CD14-positive monocyte (primary cell): ENCODE measurements around the gene DOCK6. TPM values are rescaled to one million over a fixed set of nuclear protein-coding genes. Genes with fewer than 3 reads are reported as not detected.
"Not testable (repeated sequence)": the region's sequence is repeated elsewhere in the genome, so short reads cannot be mapped to it uniquely, and the experiment has no call there.

Experiments used
- DNase-seq, 3 donors: peaks; one replicate each; pipeline ENCODE4 v3.0.0-alpha.2; 2011 to 2022
- H2AFZ ChIP-seq: 2 replicates; pipeline ENCODE4 v1.6.0; 2012; ENCODE audit warnings: mild to moderate bottlenecking, low read depth, low read length, inconsistent platforms; ENCODE audit not compliant: insufficient read depth, poor library complexity, severe bottlenecking
- H3K27ac ChIP-seq, 2 donors: 1 replicate in 1 of 2; 2 replicates in 1 of 2; pipeline ENCODE4 v1.5.1; 2012 to 2013; ENCODE audit warnings: low read length in 2 of 2, control low read depth in 1 of 2, inconsistent platforms in 1 of 2, low read depth in 1 of 2, mild to moderate bottlenecking in 1 of 2
- H3K27me3 ChIP-seq, 2 donors: one replicate each; pipeline versions ENCODE4 v1.6.0 to v1.6.1; 2011 to 2013; ENCODE audit warnings: low read length in 2 of 2; ENCODE audit not compliant: control insufficient read depth in 2 of 2, insufficient read depth in 2 of 2
- H3K36me3 ChIP-seq, 2 donors: replicated peaks in 1 of 2; 1 replicate in 1 of 2; 2 replicates in 1 of 2; pipeline versions ENCODE4 v1.5.1 to v1.6.1; 2012 to 2013; ENCODE audit warnings: low read length in 2 of 2, control low read depth in 1 of 2, inconsistent platforms in 1 of 2, mild to moderate bottlenecking in 1 of 2; ENCODE audit not compliant: insufficient read depth in 2 of 2, control insufficient read depth in 1 of 2
- H3K4me1 ChIP-seq, 2 donors: 1 replicate in 1 of 2; 2 replicates in 1 of 2; pipeline versions ENCODE4 v1.5.1 to v1.6.1; 2012 to 2013; ENCODE audit warnings: low read length in 2 of 2, control low read depth in 1 of 2, inconsistent platforms in 1 of 2, mild to moderate bottlenecking in 1 of 2, moderate library complexity in 1 of 2; ENCODE audit not compliant: insufficient read depth in 2 of 2, control insufficient read depth in 1 of 2
- H3K4me2 ChIP-seq: replicated peaks from 2 replicates; pipeline ENCODE3; 2012; ENCODE audit warnings: low read length, moderate library complexity, mild to moderate bottlenecking; ENCODE audit not compliant: poor library complexity, severe bottlenecking; ENCODE audit errors: extremely low read depth
- H3K4me3 ChIP-seq, 3 experiments: fragments of 200-600 bp in 1 of 3; sonication (generic) in 1 of 3; replicated peaks in 1 of 3; 1 replicate in 2 of 3; 2 replicates in 1 of 3; pipeline ENCODE4 v1.5.1; 2011 to 2013; ENCODE audit warnings: low read length in 3 of 3, mild to moderate bottlenecking in 3 of 3, control low read depth in 2 of 3, low read depth in 2 of 3, inconsistent platforms in 1 of 3, moderate library complexity in 1 of 3
- H3K79me2 ChIP-seq: 2 replicates; pipeline ENCODE4 v1.6.0; 2012; ENCODE audit warnings: mild to moderate bottlenecking, control low read depth, inconsistent platforms, low read length, moderate library complexity; ENCODE audit not compliant: insufficient read depth
- H3K9ac ChIP-seq: 2 replicates; pipeline ENCODE4 v1.6.0; 2017; ENCODE audit warnings: low read length, mild to moderate bottlenecking; ENCODE audit not compliant: insufficient read depth, poor library complexity, severe bottlenecking
- H3K9me3 ChIP-seq, 2 donors: replicated peaks in 1 of 2; 1 replicate in 1 of 2; 2 replicates in 1 of 2; pipeline versions ENCODE4 v1.5.1 to v1.6.1; 2012 to 2013; ENCODE audit warnings: low read length in 2 of 2, control low read depth in 1 of 2; ENCODE audit not compliant: control insufficient read depth in 1 of 2, insufficient read depth in 1 of 2
- H4K20me1 ChIP-seq: 2 replicates; pipeline ENCODE4 v1.6.0; 2012; ENCODE audit warnings: mild to moderate bottlenecking, low read length, control low read depth, moderate library complexity; ENCODE audit not compliant: insufficient read depth
- H3K27ac Mint-ChIP-seq, 7 donors: one replicate each; pipeline ENCODE4 v1.8.0; 2020; ENCODE audit warnings: mild to moderate bottlenecking in 7 of 7, mixed read lengths in 7 of 7, moderate library complexity in 6 of 7, inconsistent platforms in 2 of 7
- H3K27me3 Mint-ChIP-seq, 3 donors: one replicate each; pipeline ENCODE4 v1.8.0; 2021 to 2022; ENCODE audit warnings: low read depth in 3 of 3, mild to moderate bottlenecking in 3 of 3, mixed read lengths in 3 of 3, moderate library complexity in 3 of 3, inconsistent platforms in 1 of 3
- H3K36me3 Mint-ChIP-seq, 2 donors: one replicate each; pipeline ENCODE4 v1.8.0; 2020; ENCODE audit warnings: mixed read lengths in 2 of 2, inconsistent platforms in 1 of 2, mild to moderate bottlenecking in 1 of 2
- H3K4me1 Mint-ChIP-seq: one replicate; pipeline ENCODE4 v1.8.0; 2020; ENCODE audit warnings: mild to moderate bottlenecking, mixed read lengths
- H3K4me3 Mint-ChIP-seq, 2 donors: one replicate each; pipeline ENCODE4 v1.8.0; 2020; ENCODE audit warnings: mild to moderate bottlenecking in 2 of 2, mixed read lengths in 2 of 2, moderate library complexity in 1 of 2
- H3K9me3 Mint-ChIP-seq, 7 donors: one replicate each; pipeline ENCODE4 v1.8.0; 2020 to 2022; ENCODE audit warnings: mixed read lengths in 7 of 7, mild to moderate bottlenecking in 6 of 7, moderate library complexity in 6 of 7, inconsistent platforms in 2 of 7
- WGBS: methylation state at CpG from one replicate; pipeline ENCODE4 v1.1.5; 2013; ENCODE audit warnings: missing lambda C conversion rate; ENCODE audit not compliant: insufficient coverage; 5-methylcytosine and 5-hydroxymethylcytosine counted together
- intact Hi-C, 2 donors: fragments of 100-400 bp; cut with micrococcal nuclease; formaldehyde crosslinking; loops; one replicate each; pipeline versions ENCODE4 v1.15.0 to v1.15.1; 2023
- polyA plus RNA-seq, 3 donors: library from polyadenylated mRNA; depleted of rRNA in 1 of 3; unstranded in 2 of 3; stranded (reverse) in 1 of 3; fragments of 300-500 nt in 2 of 3; fragments of >200 nt in 1 of 3; fragmentation: Illumina TruSeq in 2 of 3; gene quantifications; 1 replicate in 2 of 3; 2 replicates in 1 of 3; pipeline ENCODE4 v1.2.3, GENCODE V29; 2012 to 2021
- TF ChIP-seq, protein P1 (sequence below): fragments of 200-600 bp; IDR thresholded peaks from one replicate; pipeline ENCODE4 v1.8.0; 2022; ENCODE audit warnings: antibody characterized with exemption, mild to moderate bottlenecking

Gene DOCK6
- polyA plus RNA-seq, 3 donors, result 0.03 to 0.93 (median 0.18) TPM

DNA sequence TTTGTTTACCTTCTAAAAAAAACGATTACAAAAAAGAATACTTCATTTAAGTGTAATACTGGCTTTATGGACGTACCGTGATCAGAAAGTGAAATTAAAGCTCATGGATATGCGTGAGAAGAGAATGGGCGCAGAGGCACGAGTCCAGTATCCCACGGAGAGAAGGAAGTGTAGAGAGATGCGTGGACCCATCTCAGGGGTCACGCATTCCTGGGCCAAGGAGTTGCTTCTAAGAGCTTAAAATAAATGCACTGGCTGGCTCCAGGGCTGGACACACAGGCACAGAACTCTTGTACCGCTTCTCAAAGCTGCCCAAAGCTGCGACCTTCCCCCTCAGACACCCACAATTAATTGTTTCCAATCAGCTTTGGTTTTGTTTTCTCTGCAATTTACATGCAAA is 98.0 kb downstream of the DOCK6 start:
- no peaks in the 10 kb centered on the region for H3K27me3 ChIP-seq
- no peaks in the 10 kb centered on the region for H3K36me3 ChIP-seq
- intact Hi-C loops, result no loop called here
- H3K4me3 Mint-ChIP-seq, result no peak overlapping the region
- no peak overlapping the region for H3K4me2 ChIP-seq
- H3K4me1 ChIP-seq, result peaks cover 5% of the 10 kb centered on the region in 2 donors
- no peaks in the 10 kb centered on the region for H3K36me3 Mint-ChIP-seq
- peaks cover 8% of the 10 kb centered on the region for H3K4me1 Mint-ChIP-seq
- H2AFZ ChIP-seq, result no peak overlapping the region
- no peaks in the 10 kb centered on the region for H3K9me3 ChIP-seq
- TF ChIP-seq, protein P1, sequence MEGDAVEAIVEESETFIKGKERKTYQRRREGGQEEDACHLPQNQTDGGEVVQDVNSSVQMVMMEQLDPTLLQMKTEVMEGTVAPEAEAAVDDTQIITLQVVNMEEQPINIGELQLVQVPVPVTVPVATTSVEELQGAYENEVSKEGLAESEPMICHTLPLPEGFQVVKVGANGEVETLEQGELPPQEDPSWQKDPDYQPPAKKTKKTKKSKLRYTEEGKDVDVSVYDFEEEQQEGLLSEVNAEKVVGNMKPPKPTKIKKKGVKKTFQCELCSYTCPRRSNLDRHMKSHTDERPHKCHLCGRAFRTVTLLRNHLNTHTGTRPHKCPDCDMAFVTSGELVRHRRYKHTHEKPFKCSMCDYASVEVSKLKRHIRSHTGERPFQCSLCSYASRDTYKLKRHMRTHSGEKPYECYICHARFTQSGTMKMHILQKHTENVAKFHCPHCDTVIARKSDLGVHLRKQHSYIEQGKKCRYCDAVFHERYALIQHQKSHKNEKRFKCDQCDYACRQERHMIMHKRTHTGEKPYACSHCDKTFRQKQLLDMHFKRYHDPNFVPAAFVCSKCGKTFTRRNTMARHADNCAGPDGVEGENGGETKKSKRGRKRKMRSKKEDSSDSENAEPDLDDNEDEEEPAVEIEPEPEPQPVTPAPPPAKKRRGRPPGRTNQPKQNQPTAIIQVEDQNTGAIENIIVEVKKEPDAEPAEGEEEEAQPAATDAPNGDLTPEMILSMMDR, result no peak
- no peak overlapping the region for H3K9ac ChIP-seq
- no peak overlapping the region for H3K4me3 ChIP-seq
- WGBS, result 94% methylated on average over 10 of the region's 11 CpGs
- no peaks in the 10 kb centered on the region for H4K20me1 ChIP-seq
- no peak overlapping the region for H3K27ac Mint-ChIP-seq
- no peak for DNase-seq
- no peak overlapping the region for H3K27ac ChIP-seq
- H3K9me3 Mint-ChIP-seq, result peaks cover 0 to 15% (median 0%) of the 10 kb centered on the region in 7 donors
- peaks cover 3 to 6% (median 3%) of the 10 kb centered on the region in 3 donors for H3K27me3 Mint-ChIP-seq
- H3K79me2 ChIP-seq, result no peaks in the 10 kb centered on the region

- no CpG with 5 or more reads among the region's 2 CpGs for WGBS
Observed at GRCh38 chr19:11160440-11160768, 101.9 kb downstream of the DOCK6 start.

More at GRCh38 chr19:11160440-11160768, 101.9 kb downstream of the DOCK6 start:
- Mint-ChIP-seq H3K4me1 (peaks cover 16% of the 10 kb centered on the region), H3K9me3 (peaks cover 0 to 14% (median 0%) of the 10 kb centered on the region in 7 donors)
- H3K9me3 ChIP-seq, H3K9ac ChIP-seq, H3K4me3 Mint-ChIP-seq, H4K20me1 ChIP-seq, intact Hi-C loops, H3K27me3 ChIP-seq, H3K79me2 ChIP-seq, H2AFZ ChIP-seq, DNase-seq, H3K27ac Mint-ChIP-seq, H3K27ac ChIP-seq, H3K4me2 ChIP-seq, H3K27me3 Mint-ChIP-seq, H3K36me3 ChIP-seq, H3K4me3 ChIP-seq, H3K36me3 Mint-ChIP-seq: not testable (repeated sequence)
- H3K4me1 ChIP-seq, result peaks cover 11 to 16% of the 10 kb centered on the region in 2 donors
